Measurements from ENCODE around the gene AUTS2. TPM values are rescaled to one million over a fixed set of nuclear protein-coding genes. Genes with fewer than 3 reads are reported as not detected.

AUTS2 gene
- total and polyA plus RNA-seq, 2 experiments from 2014 or later = 32.0 to 91.0 TPM

- H2AFZ ChIP-seq = no peak overlapping the region
- no peak overlapping the region for H3K27ac ChIP-seq (ENCODE audit: low read depth)
- no peak overlapping the region for H3K4me3 ChIP-seq
- no peaks in the 10 kb centered on the region for H3K36me3 ChIP-seq (ENCODE audit: insufficient read depth)
- H3K27me3 ChIP-seq (ENCODE audit: insufficient read depth) = no peaks in the 10 kb centered on the region
- Mint-ChIP-seq H3K27me3 (ENCODE audit: insufficient read depth, low read depth, poor library complexity) (peaks cover 2% of the 10 kb centered on the region), H3K27ac (no peak overlapping the region), H3K4me3 (no peak overlapping the region), H3K4me1 (peaks cover 30% of the 10 kb centered on the region), H3K36me3 (ENCODE audit: low read depth) (no peaks in the 10 kb centered on the region), H3K9me3 (no peaks in the 10 kb centered on the region)
- H3K4me2 ChIP-seq = no peak overlapping the region
- no peaks in the 10 kb centered on the region for H4K20me1 ChIP-seq (replicated peaks; ENCODE audit: insufficient read depth)
- H3K79me2 ChIP-seq (replicated peaks; ENCODE audit: insufficient read depth) = no peaks in the 10 kb centered on the region
- ATAC-seq (no peak), DNase-seq (ENCODE audit: low spot score) (no peak)
- H3K9me2 ChIP-seq (ENCODE audit: insufficient read depth) = no peaks in the 10 kb centered on the region
- TF ChIP-seq EZH2phosphoT487 (IDR thresholded peaks at IDR 0.05; ENCODE audit: unreplicated experiment) (no peak), STAT1 (IDR thresholded peaks at IDR 0.05; ENCODE audit: unreplicated experiment) (no peak)
- no peaks in the 10 kb centered on the region for H3F3A ChIP-seq (replicated peaks; ENCODE audit: low read depth)
- H3K4me1 ChIP-seq (ENCODE audit: insufficient read depth) = peaks cover 36% of the 10 kb centered on the region
These were observed 365.1 kb downstream of the AUTS2 start for GRCh38 chr7:69963393-69963792.

GRCh38 chr7:69966766-69967591, 368.7 kb downstream of the AUTS2 start:
- no peak overlapping the region for H3K27ac Mint-ChIP-seq
- H3K4me3 Mint-ChIP-seq = peak overlapping the region; percentile 20; the same call in 2 of the 3 replicates
- Histone ChIP-seq H2AFZ (no peak overlapping the region), H3K79me2 (replicated peaks; ENCODE audit: insufficient read depth) (no peaks in the 10 kb centered on the region), H3K9me2 (ENCODE audit: insufficient read depth) (no peaks in the 10 kb centered on the region), H3K27me3 (ENCODE audit: insufficient read depth) (no peaks in the 10 kb centered on the region), H3K4me3 (peak overlapping the region; percentile 26; the same call in 1 of the 2 replicates), H3K4me1 (ENCODE audit: insufficient read depth) (peaks cover 51% of the 10 kb centered on the region), H4K20me1 (replicated peaks; ENCODE audit: insufficient read depth) (no peaks in the 10 kb centered on the region), H3K4me2 (peak overlapping the region; percentile 56), H3F3A (replicated peaks; ENCODE audit: low read depth) (no peaks in the 10 kb centered on the region), H3K27ac (ENCODE audit: low read depth) (no peak overlapping the region), H3K36me3 (ENCODE audit: insufficient read depth) (no peaks in the 10 kb centered on the region)
- DNase-seq (ENCODE audit: low spot score) = peak; percentile 43
- H3K36me3 Mint-ChIP-seq (ENCODE audit: low read depth) = no peaks in the 10 kb centered on the region
- peaks cover 47% of the 10 kb centered on the region for H3K4me1 Mint-ChIP-seq
- ATAC-seq = peak; percentile 74
- H3K27me3 Mint-ChIP-seq (ENCODE audit: insufficient read depth, low read depth, poor library complexity) = peaks cover 2% of the 10 kb centered on the region
- H3K9me3 Mint-ChIP-seq = no peaks in the 10 kb centered on the region
- TF ChIP-seq ZNF331 (CRISPR knock-in tag; IDR thresholded peaks at IDR 0.05; ENCODE audit: low read depth) (no peak), JUNB (IDR thresholded peaks at IDR 0.05; ENCODE audit: unreplicated experiment) (no peak), EZH2 (IDR thresholded peaks at IDR 0.05; ENCODE audit: low read depth, unreplicated experiment) (no peak), REST (IDR thresholded peaks at IDR 0.05; ENCODE audit: unreplicated experiment) (no peak), CREB1 (CRISPR knock-in tag; IDR thresholded peaks at IDR 0.05; ENCODE audit: low read depth) (no peak), ZNF114 (CRISPR knock-in tag; IDR thresholded peaks at IDR 0.05) (no peak), ZNF462 (CRISPR knock-in tag; IDR thresholded peaks at IDR 0.05) (no peak), POLR2AphosphoS5 (IDR thresholded peaks at IDR 0.05; ENCODE audit: low read depth) (no peak), EZH2phosphoT487 (IDR thresholded peaks at IDR 0.05; ENCODE audit: unreplicated experiment) (no peak)

All from GM23338 (cell line).